Fibroblast of lung (primary cell): Measurements from ENCODE around the gene LBX1. TPM values are rescaled to one million over a fixed set of nuclear protein-coding genes. Genes with fewer than 3 reads are reported as not detected.

Experiments
- DNase-seq, 2 donors: peaks; one replicate each; pipeline versions ENCODE4 v3.0.0 to v3.0.0-alpha.2; 2010; ENCODE audit warnings: low read depth in 2 of 2
- H2AFZ ChIP-seq: 2 replicates; pipeline ENCODE4 v1.5.1; 2012; ENCODE audit warnings: low read length, control low read depth, inconsistent platforms
- H3K27ac ChIP-seq: 2 replicates; pipeline ENCODE4 v1.5.1; 2011; ENCODE audit warnings: low read length, control low read depth; ENCODE audit not compliant: insufficient read depth
- H3K27me3 ChIP-seq: 2 replicates; pipeline ENCODE4 v1.5.1; 2011; ENCODE audit warnings: mild to moderate bottlenecking, low read length; ENCODE audit not compliant: control insufficient read depth, insufficient read depth
- H3K36me3 ChIP-seq: 2 replicates; pipeline ENCODE4 v1.5.1; 2011; ENCODE audit warnings: low read length; ENCODE audit not compliant: control insufficient read depth, insufficient read depth
- H3K4me1 ChIP-seq: 2 replicates; pipeline ENCODE4 v1.5.1; 2011; ENCODE audit warnings: low read length; ENCODE audit not compliant: control insufficient read depth, insufficient read depth; ENCODE audit errors: extremely low read depth
- H3K4me2 ChIP-seq: 2 replicates; pipeline ENCODE4 v1.5.1; 2011; ENCODE audit warnings: low read length, control low read depth; ENCODE audit not compliant: insufficient read depth; ENCODE audit errors: extremely low read depth
- H3K4me3 ChIP-seq, 4 experiments: fragments of 200-600 bp in 1 of 4; sonication (generic) in 1 of 4; replicated peaks in 1 of 4; 2 replicates each; pipeline ENCODE4 v1.5.1; 2011 to 2016; ENCODE audit warnings: low read length in 4 of 4, low read depth in 3 of 4, mild to moderate bottlenecking in 3 of 4, control low read depth in 2 of 4, inconsistent platforms in 1 of 4, mixed read lengths in 1 of 4; ENCODE audit not compliant: insufficient read depth in 1 of 4; ENCODE audit errors: control extremely low read depth in 1 of 4
- H3K79me2 ChIP-seq: 2 replicates; pipeline ENCODE4 v1.5.1; 2012; ENCODE audit warnings: mild to moderate bottlenecking, low read length, inconsistent platforms; ENCODE audit not compliant: control insufficient read depth, insufficient read depth
- H3K9ac ChIP-seq: 2 replicates; pipeline ENCODE4 v1.5.1; 2011; ENCODE audit warnings: mild to moderate bottlenecking, low read length, control low read depth; ENCODE audit not compliant: insufficient read depth
- H3K9me3 ChIP-seq: 2 replicates; pipeline ENCODE4 v1.5.1; 2012; ENCODE audit warnings: low read depth, low read length; ENCODE audit not compliant: control insufficient read depth, insufficient read depth
- H4K20me1 ChIP-seq: 2 replicates; pipeline ENCODE4 v1.5.1; 2011; ENCODE audit warnings: low read length; ENCODE audit not compliant: control insufficient read depth, insufficient read depth; ENCODE audit errors: extremely low read depth
- EZH2 ChIP-seq: IDR thresholded peaks from 2 replicates; pipeline ENCODE4 v1.5.1; 2012; ENCODE audit warnings: low read length, control low read depth, mild to moderate bottlenecking; ENCODE audit errors: missing control alignments
- polyA plus RNA-seq, 2 donors: library from polyadenylated mRNA; depleted of rRNA in 1 of 2; stranded (reverse) in 1 of 2; unstranded in 1 of 2; fragments of >200 nt; gene quantifications; 2 replicates each; pipeline ENCODE4 v1.2.1, GENCODE V29; 2011 to 2012; ENCODE audit warnings: missing spikeins in 1 of 2
- total RNA-seq: library from RNA; depleted of rRNA; stranded (reverse); fragments of >200 nt; gene quantifications from 2 replicates; pipeline ENCODE4 v1.2.1, GENCODE V29; 2014
- TF ChIP-seq, protein P1 (sequence below), 2 donors: IDR thresholded peaks in 1 of 2; conservative IDR thresholded peaks in 1 of 2; 1 replicate in 1 of 2; 2 replicates in 1 of 2; pipeline ENCODE4 v1.5.1; 2011 to 2012; ENCODE audit warnings: low read length in 2 of 2, control low read depth in 1 of 2, inconsistent platforms in 1 of 2, low read depth in 1 of 2, mild to moderate bottlenecking in 1 of 2

LBX1 gene
- total and polyA plus RNA-seq, 2 donors (not counting 1 experiment from before 2014, with no cell fraction given) = under 0.01 TPM; not detected in 1

DNA sequence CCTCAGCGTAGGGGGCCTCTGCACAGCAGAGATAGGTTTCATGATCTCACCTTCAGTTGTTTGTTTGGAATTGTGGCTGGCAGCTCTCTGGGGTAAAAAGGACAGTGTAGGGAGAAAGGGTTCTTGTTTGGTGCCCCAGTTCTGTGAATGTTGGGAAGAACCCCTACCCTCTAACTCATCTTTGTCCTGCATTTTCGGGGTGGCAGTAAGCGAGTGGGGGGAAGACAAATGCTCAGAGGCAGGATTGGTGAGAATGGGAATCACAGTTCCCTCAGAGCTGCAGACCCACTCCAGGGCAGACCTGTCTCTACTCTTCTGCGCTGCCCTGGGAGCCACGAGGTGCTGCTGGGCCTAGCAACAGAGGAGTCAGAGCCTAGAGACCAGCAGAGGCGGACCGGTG, 1.8 kb upstream of the LBX1 start:
- no peak for TF ChIP-seq EZH2
- TF ChIP-seq, protein P1, sequence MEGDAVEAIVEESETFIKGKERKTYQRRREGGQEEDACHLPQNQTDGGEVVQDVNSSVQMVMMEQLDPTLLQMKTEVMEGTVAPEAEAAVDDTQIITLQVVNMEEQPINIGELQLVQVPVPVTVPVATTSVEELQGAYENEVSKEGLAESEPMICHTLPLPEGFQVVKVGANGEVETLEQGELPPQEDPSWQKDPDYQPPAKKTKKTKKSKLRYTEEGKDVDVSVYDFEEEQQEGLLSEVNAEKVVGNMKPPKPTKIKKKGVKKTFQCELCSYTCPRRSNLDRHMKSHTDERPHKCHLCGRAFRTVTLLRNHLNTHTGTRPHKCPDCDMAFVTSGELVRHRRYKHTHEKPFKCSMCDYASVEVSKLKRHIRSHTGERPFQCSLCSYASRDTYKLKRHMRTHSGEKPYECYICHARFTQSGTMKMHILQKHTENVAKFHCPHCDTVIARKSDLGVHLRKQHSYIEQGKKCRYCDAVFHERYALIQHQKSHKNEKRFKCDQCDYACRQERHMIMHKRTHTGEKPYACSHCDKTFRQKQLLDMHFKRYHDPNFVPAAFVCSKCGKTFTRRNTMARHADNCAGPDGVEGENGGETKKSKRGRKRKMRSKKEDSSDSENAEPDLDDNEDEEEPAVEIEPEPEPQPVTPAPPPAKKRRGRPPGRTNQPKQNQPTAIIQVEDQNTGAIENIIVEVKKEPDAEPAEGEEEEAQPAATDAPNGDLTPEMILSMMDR (conservative IDR thresholded peaks at IDR 0.05 in 1 of 2, IDR thresholded peaks at IDR 0.05 in 1 of 2; ENCODE audit: low read depth in 1 of 2, low read length in 2 of 2) = no peak
- Histone ChIP-seq H3K9me3 (no peaks in the 10 kb centered on the region), H3K27ac (no peak overlapping the region), H4K20me1 (no peaks in the 10 kb centered on the region), H3K4me1 (peaks cover under 1% of the 10 kb centered on the region), H3K4me2 (no peak overlapping the region), H3K4me3 (no peak overlapping the region), H3K9ac (no peak overlapping the region), H2AFZ (no peak overlapping the region), H3K36me3 (no peaks in the 10 kb centered on the region), H3K27me3 (peaks cover 86% of the 10 kb centered on the region), H3K79me2 (no peaks in the 10 kb centered on the region)
- no peak for DNase-seq

DNA sequence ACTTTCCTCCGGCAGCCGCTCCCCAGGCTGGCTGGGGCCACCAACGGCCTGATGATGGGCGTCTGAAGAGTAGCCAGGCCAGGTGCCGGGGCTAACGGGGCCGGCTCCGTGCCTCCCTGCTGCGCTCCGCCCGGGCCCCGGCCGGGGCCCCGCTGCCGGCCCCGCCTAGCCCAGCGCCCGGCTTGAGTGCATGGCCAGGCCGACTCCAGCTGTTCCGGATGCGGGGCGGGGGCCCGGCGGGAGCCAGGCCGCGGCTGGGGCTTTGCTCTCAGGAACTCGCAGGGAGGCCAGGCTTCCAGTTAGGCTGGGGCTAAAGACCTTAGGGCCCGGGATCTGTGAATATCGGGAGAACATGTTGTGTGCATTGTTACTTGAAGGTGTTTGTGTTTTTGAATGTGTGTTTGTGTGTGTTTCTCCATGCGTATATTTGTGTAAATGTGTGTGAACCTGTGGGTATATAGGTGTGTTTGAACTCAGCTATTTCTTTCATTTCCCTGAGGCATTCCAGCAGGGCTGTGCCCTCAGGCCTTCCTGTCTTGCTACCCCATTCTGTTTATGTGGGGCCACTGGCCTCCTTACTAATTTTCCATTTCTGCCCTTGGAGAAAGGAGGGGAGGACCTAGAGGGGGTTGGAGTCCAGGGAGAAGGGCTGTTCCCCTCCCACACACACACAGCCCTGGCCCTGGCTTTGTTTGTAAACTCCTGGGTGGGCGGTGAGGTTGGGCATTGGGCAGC, 1.1 kb upstream of the LBX1 start:
- Histone ChIP-seq H3K4me2 (no peak overlapping the region), H3K9ac (no peak overlapping the region)

DNA sequence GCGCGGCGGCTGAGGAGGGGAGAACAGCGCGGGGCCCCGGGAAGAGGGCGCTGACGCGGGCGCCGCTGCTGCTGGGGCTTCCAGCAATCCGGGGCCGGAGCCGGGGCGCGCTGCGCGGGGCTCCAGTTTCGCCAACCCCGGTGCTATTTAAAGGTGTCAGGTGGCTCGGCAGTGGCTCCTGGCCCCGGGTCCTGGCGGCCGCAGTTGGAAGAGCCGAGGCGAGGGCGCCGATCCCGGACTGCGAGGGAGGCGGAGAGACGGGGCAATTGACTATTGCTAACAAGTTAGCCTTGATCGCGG, 347 bp downstream of the LBX1 start:
- Histone ChIP-seq H3K4me3 (peak overlapping the region in 1 of 4 experiments; percentile 28), H3K79me2 (no peaks in the 10 kb centered on the region), H3K4me2 (peak overlapping the region; percentile 25), H3K9me3 (no peaks in the 10 kb centered on the region), H4K20me1 (no peaks in the 10 kb centered on the region), H3K27ac (no peak overlapping the region), H3K27me3 (peaks cover 90% of the 10 kb centered on the region), H2AFZ (no peak overlapping the region), H3K9ac (no peak overlapping the region), H3K36me3 (no peaks in the 10 kb centered on the region), H3K4me1 (no peaks in the 10 kb centered on the region)
- TF ChIP-seq, protein P1 (conservative IDR thresholded peaks at IDR 0.05 in 1 of 2, IDR thresholded peaks at IDR 0.05 in 1 of 2; ENCODE audit: low read depth in 1 of 2, low read length in 2 of 2) = no peak
- no peak for TF ChIP-seq EZH2
- DNase-seq = no peak

More for the DNA sequence above, 1.1 kb upstream of the LBX1 start:
- no peak overlapping the region for H3K27ac ChIP-seq
- DNase-seq = no peak
- H3K4me3 ChIP-seq = peak overlapping the region in 1 of 4 experiments; percentile 35
- no peaks in the 10 kb centered on the region for H3K9me3 ChIP-seq
- TF ChIP-seq, protein P1 (conservative IDR thresholded peaks at IDR 0.05 in 1 of 2, IDR thresholded peaks at IDR 0.05 in 1 of 2; ENCODE audit: low read depth in 1 of 2, low read length in 2 of 2) = no peak
- peak; percentile 93 for TF ChIP-seq EZH2
- no peaks in the 10 kb centered on the region for H3K4me1 ChIP-seq
- peaks cover 89% of the 10 kb centered on the region for H3K27me3 ChIP-seq
- no peaks in the 10 kb centered on the region for H4K20me1 ChIP-seq
- H3K36me3 ChIP-seq = no peaks in the 10 kb centered on the region
- H3K79me2 ChIP-seq = no peaks in the 10 kb centered on the region
- no peak overlapping the region for H2AFZ ChIP-seq
